H9 (cell line): ENCODE measurements around the gene HAGHL. TPM values are rescaled to one million over a fixed set of nuclear protein-coding genes. Genes with fewer than 3 reads are reported as not detected.

Experiments
- DNase-seq: peaks from one replicate; pipeline ENCODE4 v3.0.0-alpha.2; 2017
- H2AFZ ChIP-seq: one replicate; pipeline ENCODE4 v1.6.1; 2013; ENCODE audit warnings: mild to moderate bottlenecking, low read length, control low read depth, moderate library complexity
- H2AK5ac ChIP-seq: 2 replicates; pipeline ENCODE4 v1.6.1; 2013; ENCODE audit warnings: low read length, control low read depth, mixed read lengths; ENCODE audit not compliant: insufficient read length
- H2BK120ac ChIP-seq: one replicate; pipeline ENCODE4 v1.6.1; 2013; ENCODE audit warnings: low read depth, mild to moderate bottlenecking, low read length, control low read depth, inconsistent platforms; ENCODE audit not compliant: poor library complexity, severe bottlenecking
- H2BK12ac ChIP-seq: 2 replicates; pipeline ENCODE4 v1.6.1; 2013; ENCODE audit warnings: low read length, control low read depth, mixed read lengths, low read depth; ENCODE audit not compliant: insufficient read length
- H2BK15ac ChIP-seq: 2 replicates; pipeline ENCODE4 v1.6.1; 2013; ENCODE audit warnings: low read depth, low read length, control low read depth
- H2BK20ac ChIP-seq: one replicate; pipeline ENCODE4 v1.6.1; 2013; ENCODE audit warnings: low read depth, mild to moderate bottlenecking, low read length, control low read depth, inconsistent platforms; ENCODE audit not compliant: poor library complexity, severe bottlenecking
- H2BK5ac ChIP-seq: 2 replicates; pipeline ENCODE4 v1.6.1; 2013; ENCODE audit warnings: low read length, control low read depth, mixed read lengths; ENCODE audit not compliant: insufficient read length
- H3K14ac ChIP-seq: 2 replicates; pipeline ENCODE4 v1.6.1; 2013; ENCODE audit warnings: low read length, control low read depth; ENCODE audit not compliant: insufficient read depth
- H3K18ac ChIP-seq: 2 replicates; pipeline ENCODE4 v1.6.1; 2013; ENCODE audit warnings: low read depth, mild to moderate bottlenecking, mixed read lengths, low read length, control low read depth; ENCODE audit not compliant: insufficient read length
- H3K23ac ChIP-seq: 2 replicates; pipeline ENCODE4 v1.6.1; 2013; ENCODE audit warnings: low read length, control low read depth, mixed read lengths, low read depth; ENCODE audit not compliant: insufficient read length
- H3K23me2 ChIP-seq: 2 replicates; pipeline ENCODE4 v1.6.1; 2013; ENCODE audit warnings: low read depth, mild to moderate bottlenecking, mixed read lengths, low read length, control low read depth; ENCODE audit not compliant: insufficient read length, poor library complexity, severe bottlenecking
- H3K27ac ChIP-seq: 2 replicates; pipeline ENCODE4 v1.5.1; 2013; ENCODE audit warnings: low read length, control low read depth, mixed read lengths, low read depth; ENCODE audit not compliant: insufficient read length
- H3K27me3 ChIP-seq: 2 replicates; pipeline ENCODE4 v1.6.1; 2013; ENCODE audit warnings: low read length, control low read depth, inconsistent platforms; ENCODE audit not compliant: insufficient read depth
- H3K4ac ChIP-seq: 2 replicates; pipeline ENCODE4 v1.6.1; 2013; ENCODE audit warnings: low read depth, mild to moderate bottlenecking, control low read depth, inconsistent platforms, low read length, moderate library complexity
- H3K4me1 ChIP-seq: 2 replicates; pipeline ENCODE4 v1.6.1; 2013; ENCODE audit warnings: low read length, control low read depth, inconsistent platforms; ENCODE audit not compliant: insufficient read depth
- H3K4me2 ChIP-seq: 2 replicates; pipeline ENCODE4 v1.6.1; 2013; ENCODE audit warnings: low read length, control low read depth, mixed read lengths; ENCODE audit not compliant: insufficient read length, insufficient read depth
- H3K56ac ChIP-seq: 2 replicates; pipeline ENCODE4 v1.6.1; 2013; ENCODE audit warnings: low read depth, mild to moderate bottlenecking, mixed read lengths, low read length, control low read depth; ENCODE audit not compliant: insufficient read length
- H3K79me1 ChIP-seq: 2 replicates; pipeline ENCODE4 v1.6.1; 2013; ENCODE audit warnings: low read depth, mild to moderate bottlenecking, moderate library complexity, low read length, control low read depth, inconsistent platforms; ENCODE audit not compliant: insufficient read depth, poor library complexity, severe bottlenecking
- H3K79me2 ChIP-seq: 2 replicates; pipeline ENCODE4 v1.6.1; 2013; ENCODE audit warnings: low read length, control low read depth, inconsistent platforms; ENCODE audit not compliant: insufficient read depth
- H3K9ac ChIP-seq: 2 replicates; pipeline ENCODE4 v1.6.1; 2013; ENCODE audit warnings: low read length, control low read depth, mixed read lengths; ENCODE audit not compliant: insufficient read length; ENCODE audit errors: extremely low read depth
- H3K9me3 ChIP-seq: one replicate; pipeline ENCODE4 v1.6.1; 2013; ENCODE audit warnings: low read depth, low read length, inconsistent platforms; ENCODE audit not compliant: control insufficient read depth
- H3T11ph ChIP-seq: one replicate; pipeline ENCODE4 v1.6.1; 2013; ENCODE audit warnings: mild to moderate bottlenecking, low read length, control low read depth, inconsistent platforms
- H4K20me1 ChIP-seq: one replicate; pipeline ENCODE4 v1.6.1; 2013; ENCODE audit not compliant: control insufficient read depth, insufficient read length, insufficient read depth
- H4K5ac ChIP-seq: 2 replicates; pipeline ENCODE4 v1.6.1; 2013; ENCODE audit warnings: low read depth, mild to moderate bottlenecking, mixed read lengths, low read length, control low read depth; ENCODE audit not compliant: insufficient read length
- H4K8ac ChIP-seq: replicated peaks from 2 replicates; pipeline ENCODE4 v1.6.1; 2013; ENCODE audit warnings: low read length, control low read depth, mixed read lengths, low read depth; ENCODE audit not compliant: insufficient read length
- H4K91ac ChIP-seq: 2 replicates; pipeline ENCODE4 v1.6.1; 2013; ENCODE audit warnings: low read depth, mild to moderate bottlenecking, moderate library complexity, mixed read lengths, low read length, control low read depth; ENCODE audit not compliant: insufficient read length
- H3K27ac Mint-ChIP-seq, 3 experiments: 2 replicates in 2 of 3; 3 replicates in 1 of 3; pipeline ENCODE4 v1.8.0; 2020 to 2021; ENCODE audit warnings: mixed read lengths in 3 of 3, mild to moderate bottlenecking in 1 of 3, moderate library complexity in 1 of 3
- H3K27me3 Mint-ChIP-seq: 2 replicates; pipeline ENCODE4 v1.8.0; 2021; ENCODE audit warnings: low read depth, mild to moderate bottlenecking, moderate library complexity, mixed read lengths
- H3K36me3 Mint-ChIP-seq, 3 experiments: 2 replicates in 2 of 3; 3 replicates in 1 of 3; pipeline ENCODE4 v1.8.0; 2020 to 2021; ENCODE audit warnings: low read depth in 3 of 3, mixed read lengths in 3 of 3; ENCODE audit not compliant: insufficient read depth in 1 of 3
- H3K4me1 Mint-ChIP-seq, 2 experiments: 2 replicates each; pipeline ENCODE4 v1.8.0; 2020; ENCODE audit warnings: mixed read lengths in 2 of 2
- H3K4me3 Mint-ChIP-seq, 2 experiments: 2 replicates in 1 of 2; 3 replicates in 1 of 2; pipeline ENCODE4 v1.8.0; 2020 to 2021; ENCODE audit warnings: mild to moderate bottlenecking in 2 of 2, mixed read lengths in 2 of 2, moderate library complexity in 1 of 2
- H3K9me3 Mint-ChIP-seq, 2 experiments: 2 replicates in 1 of 2; 3 replicates in 1 of 2; pipeline ENCODE4 v1.8.0; 2020; ENCODE audit warnings: mild to moderate bottlenecking in 2 of 2, mixed read lengths in 2 of 2, moderate library complexity in 1 of 2
- WGBS: extraction: QIAGEN DNeasy Blood & Tissue Kit; methylation state at CpG from one replicate; pipeline ENCODE4 v1.1.7; 2013; ENCODE audit warnings: missing lambda C conversion rate, low lambda C conversion rate, mixed read lengths; ENCODE audit not compliant: insufficient read length; ENCODE audit errors: extremely low coverage; 5-methylcytosine and 5-hydroxymethylcytosine counted together
- total RNA-seq: library from RNA; stranded (reverse); gene quantifications from 2 replicates; pipeline ENCODE4 v1.2.1, GENCODE V29; 2021
- TF ChIP-seq, protein P1 (sequence below): fragments of 200-600 bp; sonication (generic); conservative IDR thresholded peaks from 3 replicates; pipeline ENCODE4 v1.8.0; 2021; ENCODE audit warnings: antibody characterized with exemption, mild to moderate bottlenecking

The HAGHL gene
- total RNA-seq, 1 experiment from 2014 or later: 25.2 TPM

DNA sequence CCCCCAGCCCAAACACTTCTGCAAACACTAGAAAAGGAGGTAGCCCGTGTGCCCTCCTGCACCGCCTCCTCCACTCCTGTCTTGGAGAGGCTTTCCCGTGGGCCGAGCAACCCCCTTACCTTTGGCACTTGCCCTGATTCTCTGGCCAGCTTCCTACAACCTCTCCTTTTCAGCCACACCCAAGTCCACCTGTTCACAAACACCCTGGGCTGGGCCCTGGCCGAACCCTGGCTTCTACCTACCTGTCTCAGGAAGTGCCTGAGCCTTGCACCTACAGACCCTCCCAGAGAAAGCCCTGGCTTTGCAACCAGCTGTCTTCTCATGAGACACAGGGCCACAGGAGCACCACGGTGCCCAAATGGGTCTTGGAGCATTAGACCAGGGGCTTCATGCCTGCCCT is 8.0 kb upstream of the HAGHL start:
- no peak overlapping the region for H2AFZ ChIP-seq
- WGBS: no CpG with 5 or more reads among the region's 6 CpGs
- no peak overlapping the region for H2BK15ac ChIP-seq
- H3K14ac ChIP-seq: no peak overlapping the region
- H3K23me2 ChIP-seq: peaks cover 10% of the 10 kb centered on the region
- no peak overlapping the region for H2AK5ac ChIP-seq
- Mint-ChIP-seq H3K4me3 (peak overlapping the region in 1 of 2 experiments; percentile 58; a peak in 3 of 5 replicates), H3K4me1 (peaks cover 14 to 28% of the 10 kb centered on the region in 2 experiments), H3K9me3 (no peaks in the 10 kb centered on the region), H3K27ac (no peak overlapping the region), H3K36me3 (peaks cover 0 to 5% (median 3%) of the 10 kb centered on the region in 3 experiments; a peak in 1 of 7 replicates), H3K27me3 (peaks cover 32% of the 10 kb centered on the region)
- no peaks in the 10 kb centered on the region for H3K79me2 ChIP-seq
- no peak overlapping the region for H3K4ac ChIP-seq
- no peak overlapping the region for H2BK120ac ChIP-seq
- H3K56ac ChIP-seq: no peak overlapping the region
- no peak overlapping the region for H3K4me2 ChIP-seq
- H4K5ac ChIP-seq: no peak overlapping the region
- no peaks in the 10 kb centered on the region for H3K4me1 ChIP-seq
- no peaks in the 10 kb centered on the region for H3K79me1 ChIP-seq
- no peak overlapping the region for H2BK12ac ChIP-seq
- no peak overlapping the region for H3K27ac ChIP-seq
- no peak overlapping the region for H4K8ac ChIP-seq
- H3K9ac ChIP-seq: no peak overlapping the region
- no peak overlapping the region for H3T11ph ChIP-seq
- no peak overlapping the region for H2BK5ac ChIP-seq
- H2BK20ac ChIP-seq: no peak overlapping the region
- no peak overlapping the region for H3K18ac ChIP-seq
- no peak overlapping the region for H4K91ac ChIP-seq
- no peaks in the 10 kb centered on the region for H4K20me1 ChIP-seq
- DNase-seq: no peak
- TF ChIP-seq, protein P1, sequence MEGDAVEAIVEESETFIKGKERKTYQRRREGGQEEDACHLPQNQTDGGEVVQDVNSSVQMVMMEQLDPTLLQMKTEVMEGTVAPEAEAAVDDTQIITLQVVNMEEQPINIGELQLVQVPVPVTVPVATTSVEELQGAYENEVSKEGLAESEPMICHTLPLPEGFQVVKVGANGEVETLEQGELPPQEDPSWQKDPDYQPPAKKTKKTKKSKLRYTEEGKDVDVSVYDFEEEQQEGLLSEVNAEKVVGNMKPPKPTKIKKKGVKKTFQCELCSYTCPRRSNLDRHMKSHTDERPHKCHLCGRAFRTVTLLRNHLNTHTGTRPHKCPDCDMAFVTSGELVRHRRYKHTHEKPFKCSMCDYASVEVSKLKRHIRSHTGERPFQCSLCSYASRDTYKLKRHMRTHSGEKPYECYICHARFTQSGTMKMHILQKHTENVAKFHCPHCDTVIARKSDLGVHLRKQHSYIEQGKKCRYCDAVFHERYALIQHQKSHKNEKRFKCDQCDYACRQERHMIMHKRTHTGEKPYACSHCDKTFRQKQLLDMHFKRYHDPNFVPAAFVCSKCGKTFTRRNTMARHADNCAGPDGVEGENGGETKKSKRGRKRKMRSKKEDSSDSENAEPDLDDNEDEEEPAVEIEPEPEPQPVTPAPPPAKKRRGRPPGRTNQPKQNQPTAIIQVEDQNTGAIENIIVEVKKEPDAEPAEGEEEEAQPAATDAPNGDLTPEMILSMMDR: no peak
- H3K9me3 ChIP-seq: no peaks in the 10 kb centered on the region
- H3K27me3 ChIP-seq: no peaks in the 10 kb centered on the region; the same call in 1 of the 2 replicates
- H3K23ac ChIP-seq: no peak overlapping the region
